ENCODE data around the gene RNF214. TPM values are rescaled to one million over a fixed set of nuclear protein-coding genes. Genes with fewer than 3 reads are reported as not detected.

RNF214 gene
- total and polyA plus RNA-seq, 4 donors = 17.2 to 23.8 (median 20.2) TPM

DNA sequence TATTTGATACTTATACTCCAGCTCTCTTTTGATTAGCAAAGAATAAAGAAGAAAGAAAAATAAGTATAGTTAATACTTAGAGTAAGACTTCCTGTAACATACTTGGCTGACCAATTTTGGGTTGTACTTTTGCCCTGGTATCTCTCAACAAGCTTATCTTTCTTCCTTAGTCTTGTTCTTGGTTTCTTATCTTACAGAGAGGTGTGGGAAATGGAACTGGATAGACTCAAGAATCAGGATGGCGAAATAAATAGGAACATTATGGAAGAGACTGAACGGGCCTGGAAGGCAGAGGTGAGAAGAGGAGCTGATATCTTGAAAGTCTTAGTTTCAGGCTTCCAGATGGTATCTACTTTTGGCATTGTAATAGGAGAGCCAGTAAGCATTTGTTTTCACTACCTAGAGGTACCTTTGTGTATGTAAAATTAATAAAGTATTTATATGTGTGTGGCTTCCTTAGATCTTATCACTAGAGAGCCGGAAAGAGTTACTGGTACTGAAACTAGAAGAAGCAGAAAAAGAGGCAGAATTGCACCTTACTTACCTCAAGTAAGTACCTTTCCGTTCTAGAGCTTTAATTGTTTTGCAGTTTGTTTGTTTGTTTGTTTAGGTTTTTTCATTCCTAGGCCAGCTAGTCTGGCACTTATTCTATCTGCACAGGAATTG, 47.4 kb downstream of the RNF214 start:
- DNase-seq (ENCODE audit: low read depth in 4 of 6, low spot score in 6 of 6) = no peak
- 94% methylated on average over 2 of the region's 4 CpGs for WGBS (ENCODE audit: insufficient coverage)
- H3K36me3 ChIP-seq (ENCODE audit: control insufficient read depth, insufficient read depth, low read length) = peaks cover 44% of the 10 kb centered on the region

DNA sequence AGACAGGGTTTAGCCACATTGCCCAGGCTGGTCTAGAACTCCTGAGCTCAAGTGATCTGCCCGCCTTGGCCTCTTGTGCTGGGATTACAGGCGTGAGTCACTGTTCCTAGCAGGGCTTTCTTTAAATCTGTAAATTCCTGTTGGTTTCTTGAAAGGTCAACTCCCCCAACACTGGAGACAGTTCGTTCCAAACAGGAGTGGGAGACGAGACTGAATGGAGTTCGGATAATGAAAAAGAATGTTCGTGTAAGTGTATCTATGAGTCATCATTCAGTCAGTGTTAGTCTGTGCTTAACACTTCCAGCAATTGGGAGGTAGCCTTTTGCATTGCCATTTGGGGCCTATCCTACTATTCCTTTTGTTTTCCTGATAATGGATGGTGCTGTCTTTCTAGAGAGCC, 48.7 kb downstream of the RNF214 start:
- H3K36me3 ChIP-seq (ENCODE audit: control insufficient read depth, insufficient read depth, low read length) = peaks cover 44% of the 10 kb centered on the region
- 100% methylated on average over 2 of the region's 6 CpGs for WGBS (ENCODE audit: insufficient coverage)
- H3K4me1 ChIP-seq (ENCODE audit: control insufficient read depth, insufficient read depth, low read length) = no peaks in the 10 kb centered on the region
- no peak overlapping the region for H3K4me3 ChIP-seq (ENCODE audit: low read depth, low read length)
- no peak for DNase-seq (ENCODE audit: low read depth in 4 of 6, low spot score in 6 of 6)
- H3K9me3 ChIP-seq (ENCODE audit: control insufficient read depth, insufficient read depth, low read length) = no peaks in the 10 kb centered on the region
- no peak overlapping the region for H3K27ac ChIP-seq (ENCODE audit: low read depth, low read length)
- no peaks in the 10 kb centered on the region for H3K27me3 ChIP-seq (ENCODE audit: control insufficient read depth, insufficient read depth, low read length)

More for the DNA sequence above, 47.4 kb downstream of the RNF214 start:
- Histone ChIP-seq H3K9me3 (ENCODE audit: control insufficient read depth, insufficient read depth, low read length) (no peaks in the 10 kb centered on the region), H3K4me3 (ENCODE audit: low read depth, low read length) (no peak overlapping the region), H3K27ac (ENCODE audit: low read depth, low read length) (no peak overlapping the region), H3K27me3 (ENCODE audit: control insufficient read depth, insufficient read depth, low read length) (no peaks in the 10 kb centered on the region), H3K4me1 (ENCODE audit: control insufficient read depth, insufficient read depth, low read length) (no peaks in the 10 kb centered on the region)

DNA sequence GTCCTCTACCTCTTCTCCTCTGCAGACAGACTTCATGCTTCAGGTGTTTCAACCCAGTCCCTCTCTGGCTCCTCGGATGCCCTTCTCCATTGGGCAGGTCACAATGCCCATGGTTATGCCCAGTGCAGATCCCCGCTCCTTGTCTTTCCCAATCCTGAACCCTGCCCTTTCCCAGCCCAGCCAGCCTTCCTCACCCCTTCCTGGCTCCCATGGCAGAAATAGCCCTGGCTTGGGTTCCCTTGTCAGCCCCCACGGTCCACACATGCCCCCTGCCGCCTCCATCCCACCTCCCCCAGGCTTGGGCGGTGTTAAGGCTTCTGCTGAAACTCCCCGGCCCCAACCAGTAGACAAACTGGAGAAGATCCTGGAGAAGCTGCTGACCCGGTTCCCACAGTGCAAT, 49.4 kb downstream of the RNF214 start:
- H3K9me3 ChIP-seq (ENCODE audit: control insufficient read depth, insufficient read depth, low read length) = no peaks in the 10 kb centered on the region
- no peaks in the 10 kb centered on the region for H3K4me1 ChIP-seq (ENCODE audit: control insufficient read depth, insufficient read depth, low read length)
- no peak overlapping the region for H3K4me3 ChIP-seq (ENCODE audit: low read depth, low read length)
- WGBS (ENCODE audit: insufficient coverage) = 98% methylated on average over 7 of the region's 7 CpGs
- H3K27ac ChIP-seq (ENCODE audit: low read depth, low read length) = no peak overlapping the region
- H3K27me3 ChIP-seq (ENCODE audit: control insufficient read depth, insufficient read depth, low read length) = no peaks in the 10 kb centered on the region
- peaks cover 43% of the 10 kb centered on the region for H3K36me3 ChIP-seq (ENCODE audit: control insufficient read depth, insufficient read depth, low read length)
- no peak for DNase-seq (ENCODE audit: low read depth in 4 of 6, low spot score in 6 of 6)

DNA sequence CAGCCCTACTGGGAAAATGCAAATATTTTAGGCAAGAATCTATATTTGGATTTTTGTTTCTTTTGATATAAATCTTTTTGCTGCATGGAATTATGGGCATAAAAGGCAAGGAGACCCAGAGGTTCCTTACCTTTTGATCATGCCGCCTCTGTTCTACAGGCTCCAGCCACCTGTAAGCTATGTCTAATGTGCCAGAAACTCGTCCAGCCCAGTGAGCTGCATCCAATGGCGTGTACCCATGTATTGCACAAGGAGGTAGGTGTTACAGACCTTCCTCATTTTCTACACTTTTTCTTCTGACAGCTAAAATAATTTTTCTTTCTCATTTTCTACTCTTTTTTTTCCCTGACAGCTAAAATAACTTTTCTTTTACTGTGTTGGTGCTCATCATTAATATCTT, 50.5 kb downstream of the RNF214 start:
- H3K36me3 ChIP-seq (ENCODE audit: control insufficient read depth, insufficient read depth, low read length) = peaks cover 40% of the 10 kb centered on the region
- H3K27ac ChIP-seq (ENCODE audit: low read depth, low read length) = no peak overlapping the region
- no peaks in the 10 kb centered on the region for H3K9me3 ChIP-seq (ENCODE audit: control insufficient read depth, insufficient read depth, low read length)
- H3K4me3 ChIP-seq (ENCODE audit: low read depth, low read length) = no peak overlapping the region
- WGBS (ENCODE audit: insufficient coverage) = 100% methylated on average over 1 of the region's 3 CpGs
- no peaks in the 10 kb centered on the region for H3K27me3 ChIP-seq (ENCODE audit: control insufficient read depth, insufficient read depth, low read length)
- H3K4me1 ChIP-seq (ENCODE audit: control insufficient read depth, insufficient read depth, low read length) = no peaks in the 10 kb centered on the region
- no peak for DNase-seq (ENCODE audit: low read depth in 4 of 6, low spot score in 6 of 6)

DNA sequence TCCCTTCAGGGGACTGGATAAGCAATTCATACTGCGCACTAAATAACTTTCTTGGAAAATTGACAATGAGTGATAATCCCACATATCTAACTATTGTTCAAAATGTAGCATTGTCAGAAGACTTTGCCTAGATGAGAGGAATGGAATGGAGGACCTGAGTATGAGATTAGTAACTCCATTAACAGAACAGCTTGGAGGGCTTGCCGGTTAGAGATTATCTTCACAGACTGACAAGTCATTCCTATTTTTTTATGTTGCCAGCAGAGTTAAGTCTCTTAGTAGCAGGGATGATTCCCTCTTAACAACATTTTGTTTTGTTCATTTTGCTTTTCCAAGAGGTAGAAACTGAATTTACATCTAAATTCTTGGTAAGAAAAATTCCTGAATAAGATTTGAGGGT, 51.6 kb downstream of the RNF214 start:
- WGBS (ENCODE audit: insufficient coverage) = no CpG with 5 or more reads among the region's 2 CpGs
- Histone ChIP-seq H3K27me3 (ENCODE audit: control insufficient read depth, insufficient read depth, low read length) (no peaks in the 10 kb centered on the region), H3K9me3 (ENCODE audit: control insufficient read depth, insufficient read depth, low read length) (no peaks in the 10 kb centered on the region), H3K4me1 (ENCODE audit: control insufficient read depth, insufficient read depth, low read length) (no peaks in the 10 kb centered on the region), H3K27ac (ENCODE audit: low read depth, low read length) (no peak overlapping the region), H3K36me3 (ENCODE audit: control insufficient read depth, insufficient read depth, low read length) (peaks cover 44% of the 10 kb centered on the region), H3K4me3 (ENCODE audit: low read depth, low read length) (no peak overlapping the region)
- DNase-seq (ENCODE audit: low read depth in 4 of 6, low spot score in 6 of 6) = no peak

DNA sequence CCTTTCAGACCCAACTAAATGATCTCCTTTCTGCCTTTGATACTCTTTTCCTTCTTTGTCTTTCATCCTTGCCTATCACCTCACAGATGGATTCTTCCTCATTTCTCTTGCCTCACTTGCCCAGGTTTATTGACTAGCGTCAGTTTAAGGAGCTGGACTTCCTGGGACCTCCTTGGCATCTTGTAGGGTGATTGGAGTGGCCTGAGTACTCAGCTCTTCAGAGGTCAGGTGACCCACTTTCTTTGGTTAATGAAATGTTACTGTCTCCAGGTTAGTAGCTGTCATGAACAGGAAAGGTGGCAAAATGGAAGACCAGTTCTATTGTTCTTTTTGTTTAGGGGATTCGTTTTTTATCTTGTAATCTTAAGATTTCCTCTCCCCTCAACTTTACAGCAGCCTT, 54.1 kb downstream of the RNF214 start:
- Histone ChIP-seq H3K4me3 (ENCODE audit: low read depth, low read length) (no peak overlapping the region), H3K27ac (ENCODE audit: low read depth, low read length) (no peak overlapping the region), H3K27me3 (ENCODE audit: control insufficient read depth, insufficient read depth, low read length) (no peaks in the 10 kb centered on the region), H3K9me3 (ENCODE audit: control insufficient read depth, insufficient read depth, low read length) (no peaks in the 10 kb centered on the region), H3K36me3 (ENCODE audit: control insufficient read depth, insufficient read depth, low read length) (peaks cover 58% of the 10 kb centered on the region), H3K4me1 (ENCODE audit: control insufficient read depth, insufficient read depth, low read length) (no peaks in the 10 kb centered on the region)
- 100% methylated on average over 1 of the region's 2 CpGs for whole genome bisulfite sequencing (ENCODE audit: insufficient coverage)
- DNase-seq (ENCODE audit: low read depth in 4 of 6, low spot score in 6 of 6) = no peak

DNA sequence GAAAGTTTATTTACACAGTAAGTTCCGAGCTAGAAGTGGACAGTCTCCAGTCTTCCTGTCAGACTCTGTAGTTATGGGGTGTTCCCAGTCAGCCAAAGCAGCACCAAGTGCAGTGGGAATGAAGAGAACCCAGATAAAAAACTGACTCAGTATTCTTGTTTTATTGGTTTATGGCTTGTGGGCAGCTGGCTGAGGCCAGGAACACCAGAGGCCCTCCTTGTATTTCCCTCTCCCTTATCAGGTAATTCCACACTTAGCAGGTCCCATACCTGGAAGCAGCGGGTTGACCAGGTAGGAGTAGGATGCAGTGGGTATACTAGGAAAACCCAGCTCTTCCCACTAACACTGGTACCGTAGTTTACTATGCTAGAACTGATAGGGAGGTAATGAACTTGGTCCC, 55.2 kb downstream of the RNF214 start:
- no peak overlapping the region for H3K27ac ChIP-seq (ENCODE audit: low read depth, low read length)
- no peak overlapping the region for H3K4me3 ChIP-seq (ENCODE audit: low read depth, low read length)
- no peaks in the 10 kb centered on the region for H3K9me3 ChIP-seq (ENCODE audit: control insufficient read depth, insufficient read depth, low read length)
- H3K36me3 ChIP-seq (ENCODE audit: control insufficient read depth, insufficient read depth, low read length) = peaks cover 55% of the 10 kb centered on the region
- WGBS (ENCODE audit: insufficient coverage) = 100% methylated on average over 1 of the region's 3 CpGs
- no peak for DNase-seq (ENCODE audit: low read depth in 4 of 6, low spot score in 6 of 6)
- H3K27me3 ChIP-seq (ENCODE audit: control insufficient read depth, insufficient read depth, low read length) = no peaks in the 10 kb centered on the region
- no peaks in the 10 kb centered on the region for H3K4me1 ChIP-seq (ENCODE audit: control insufficient read depth, insufficient read depth, low read length)

DNA sequence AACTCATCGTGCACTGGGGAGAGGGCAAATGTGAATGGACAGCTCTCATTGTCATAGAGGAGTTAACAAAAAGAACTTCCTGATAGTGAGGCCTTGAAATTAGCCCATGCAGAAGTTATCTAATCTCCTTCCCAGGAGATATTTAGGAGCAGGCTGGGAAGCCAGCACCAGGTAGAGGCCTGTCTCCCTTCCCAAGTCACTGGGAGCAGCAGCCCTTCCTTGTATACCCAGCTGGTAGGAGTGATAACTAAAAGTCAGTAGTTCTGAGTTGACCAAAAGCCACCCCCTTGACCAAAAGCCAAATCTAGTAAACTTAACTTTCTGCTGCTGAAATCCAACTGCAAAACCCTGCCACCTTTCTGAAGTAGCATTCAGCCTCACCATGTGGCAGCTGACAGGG, 57.3 kb downstream of the RNF214 start:
- peaks cover 2% of the 10 kb centered on the region for H3K4me1 ChIP-seq (ENCODE audit: control insufficient read depth, insufficient read depth, low read length)
- H3K36me3 ChIP-seq (ENCODE audit: control insufficient read depth, insufficient read depth, low read length) = peaks cover 55% of the 10 kb centered on the region
- H3K4me3 ChIP-seq (ENCODE audit: low read depth, low read length) = no peak overlapping the region
- 100% methylated on average over 1 of the region's 1 CpG for whole genome bisulfite sequencing (ENCODE audit: insufficient coverage)
- no peaks in the 10 kb centered on the region for H3K9me3 ChIP-seq (ENCODE audit: control insufficient read depth, insufficient read depth, low read length)
- no peak for DNase-seq (ENCODE audit: low read depth in 4 of 6, low spot score in 6 of 6)
- H3K27ac ChIP-seq (ENCODE audit: low read depth, low read length) = no peak overlapping the region
- no peaks in the 10 kb centered on the region for H3K27me3 ChIP-seq (ENCODE audit: control insufficient read depth, insufficient read depth, low read length)

DNA sequence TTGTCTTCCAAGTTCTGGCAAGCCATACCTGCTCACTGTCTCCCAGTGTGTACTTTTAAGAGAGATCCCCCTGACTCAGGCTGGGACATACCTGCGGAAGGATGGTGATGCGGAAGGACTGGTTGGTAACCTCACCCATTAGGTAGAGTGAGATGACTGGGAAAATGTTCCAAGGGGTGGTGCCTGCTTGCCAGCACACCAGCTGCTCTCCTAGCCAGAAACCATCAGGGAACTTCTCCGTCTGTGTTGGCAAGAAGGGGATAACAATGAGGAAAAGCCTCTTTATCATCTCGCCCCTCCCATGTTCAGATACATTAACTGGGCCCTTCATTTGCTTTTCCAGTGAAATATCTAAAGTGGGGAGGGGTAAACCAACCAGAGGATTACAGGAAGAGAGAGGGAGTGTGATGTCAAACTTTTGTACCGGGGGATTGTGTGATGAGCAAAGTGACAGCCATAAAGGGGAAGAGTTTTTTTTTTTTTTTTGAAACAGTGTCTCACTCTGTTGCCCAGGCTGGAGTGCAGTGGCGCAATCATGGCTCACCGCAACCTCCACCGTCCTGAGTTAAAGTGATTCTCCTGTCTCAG, 58.4 kb downstream of the RNF214 start, which contains the start of gene BACE1-AS:
Gene BACE1-AS (plus strand): TSS at position 538 of the 588 bp plus-strand sequence.
- Histone ChIP-seq H3K27ac (ENCODE audit: low read depth, low read length) (no peak within 1 kb of the TSS), H3K4me1 (ENCODE audit: control insufficient read depth, insufficient read depth, low read length) (peaks cover 9% of the 10 kb centered on the region), H3K36me3 (ENCODE audit: control insufficient read depth, insufficient read depth, low read length) (peaks cover 62% of the 10 kb centered on the region), H3K9me3 (ENCODE audit: control insufficient read depth, insufficient read depth, low read length) (no peaks in the 10 kb centered on the region), H3K4me3 (ENCODE audit: low read depth, low read length) (no peak within 1 kb of the TSS), H3K27me3 (ENCODE audit: control insufficient read depth, insufficient read depth, low read length) (no peaks in the 10 kb centered on the region)
- DNase-seq (ENCODE audit: low read depth in 4 of 6, low spot score in 6 of 6) = no peak
- whole genome bisulfite sequencing (ENCODE audit: insufficient coverage) = 97% methylated on average over 6 of the region's 8 CpGs

DNA sequence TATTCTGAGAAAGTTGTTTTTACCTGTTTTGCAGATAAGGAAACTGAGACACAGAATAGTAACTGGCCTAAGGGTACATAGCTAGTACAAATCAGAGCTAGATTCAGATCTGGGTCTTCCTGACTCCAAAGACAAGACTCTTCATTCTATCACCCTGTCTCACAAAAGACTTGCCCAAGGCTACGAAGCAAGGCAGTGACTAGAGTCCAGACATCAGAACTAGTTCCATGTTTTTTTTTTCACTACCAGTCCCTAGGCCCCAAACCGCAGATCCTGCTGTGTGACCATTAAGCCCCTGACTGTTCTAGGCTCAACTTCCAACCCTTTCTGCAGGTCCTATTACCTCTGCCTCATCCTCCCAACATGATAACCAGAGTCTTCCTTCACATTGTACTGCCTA, 60.1 kb downstream of the RNF214 start:
- H3K4me3 ChIP-seq (ENCODE audit: low read depth, low read length) = no peak overlapping the region
- no peak overlapping the region for H3K27ac ChIP-seq (ENCODE audit: low read depth, low read length)
- peaks cover 9% of the 10 kb centered on the region for H3K4me1 ChIP-seq (ENCODE audit: control insufficient read depth, insufficient read depth, low read length)
- no peak for DNase-seq (ENCODE audit: low read depth in 4 of 6, low spot score in 6 of 6)
- no peaks in the 10 kb centered on the region for H3K9me3 ChIP-seq (ENCODE audit: control insufficient read depth, insufficient read depth, low read length)
- 90% methylated on average over 2 of the region's 2 CpGs for WGBS (ENCODE audit: insufficient coverage)
- H3K27me3 ChIP-seq (ENCODE audit: control insufficient read depth, insufficient read depth, low read length) = no peaks in the 10 kb centered on the region
- H3K36me3 ChIP-seq (ENCODE audit: control insufficient read depth, insufficient read depth, low read length) = peaks cover 68% of the 10 kb centered on the region
